ENCODE measurements around the gene TEK.

- TF ChIP-seq EZH2 (IDR thresholded peaks at IDR 0.05; ENCODE audit: insufficient read depth, low read length) (no peak), CTCF (IDR thresholded peaks at IDR 0.05; ENCODE audit: insufficient read depth, low read depth, low read length) (no peak)
Measured at GRCh38 chr9:27183131-27183530, 74.1 kb downstream of the TEK start.
